ENCODE results near the gene CCDC92B.

CCDC92B gene

GRCh38 chr17:2694381-2695242 is 54.8 kb downstream of the CCDC92B start:
- no peaks in the 10 kb centered on the region for H3K9me2 ChIP-seq (replicated peaks; ENCODE audit: control insufficient read depth, low read length)
- peaks cover 5% of the 10 kb centered on the region; the same call in 1 of the 2 replicates for H3K79me2 ChIP-seq (ENCODE audit: control insufficient read depth, low read length)
- no peak for TF ChIP-seq EZH2phosphoT487 (IDR thresholded peaks at IDR 0.05; ENCODE audit: borderline replicate concordance, low read length)
- TF ChIP-seq CTCF (IDR thresholded peaks at IDR 0.05; ENCODE audit: low read depth, low read length, poor library complexity, severe bottlenecking) = no peak
- no peaks in the 10 kb centered on the region for H3F3A ChIP-seq (ENCODE audit: control insufficient read depth, insufficient read depth)
- H3K36me3 ChIP-seq (ENCODE audit: control insufficient read depth, low read length) = peaks cover 86% of the 10 kb centered on the region
- H3K27ac ChIP-seq (ENCODE audit: low read depth, low read length) = no peak overlapping the region
- H3K27me3 ChIP-seq (ENCODE audit: control insufficient read depth, low read length) = no peaks in the 10 kb centered on the region
- no peak overlapping the region for H3K4me3 ChIP-seq (ENCODE audit: low read length)
- H3K4me1 ChIP-seq (ENCODE audit: control insufficient read depth, low read length) = no peaks in the 10 kb centered on the region
- H3K9me3 ChIP-seq (ENCODE audit: control insufficient read depth, insufficient read depth, low read length) = no peaks in the 10 kb centered on the region
- H3K4me2 ChIP-seq (ENCODE audit: low read length) = no peak overlapping the region
- peaks cover 8% of the 10 kb centered on the region; the same call in 1 of the 2 replicates for H4K20me1 ChIP-seq (ENCODE audit: control insufficient read depth, insufficient read depth, low read depth, low read length)

- TF ChIP-seq CTCF (IDR thresholded peaks at IDR 0.05; ENCODE audit: low read depth, low read length, poor library complexity, severe bottlenecking) = no peak
- no peak for TF ChIP-seq EZH2phosphoT487 (IDR thresholded peaks at IDR 0.05; ENCODE audit: borderline replicate concordance, low read length)
These were observed 55.7 kb downstream of the CCDC92B start for GRCh38 chr17:2693561-2694380.

GRCh38 chr17:2692781-2693135 is 56.7 kb downstream of the CCDC92B start:
- no peaks in the 10 kb centered on the region for H3K27me3 ChIP-seq (ENCODE audit: control insufficient read depth, low read length)
- TF ChIP-seq CTCF (IDR thresholded peaks at IDR 0.05; ENCODE audit: low read depth, low read length, poor library complexity, severe bottlenecking) = no peak
- peaks cover 12% of the 10 kb centered on the region for H3F3A ChIP-seq (ENCODE audit: control insufficient read depth, insufficient read depth)
- H3K79me2 ChIP-seq (ENCODE audit: control insufficient read depth, low read length) = no peaks in the 10 kb centered on the region
- H3K4me1 ChIP-seq (ENCODE audit: control insufficient read depth, low read length) = no peaks in the 10 kb centered on the region
- H3K27ac ChIP-seq (ENCODE audit: low read depth, low read length) = no peak overlapping the region
- H3K9me2 ChIP-seq (replicated peaks; ENCODE audit: control insufficient read depth, low read length) = no peaks in the 10 kb centered on the region
- H3K9me3 ChIP-seq (ENCODE audit: control insufficient read depth, insufficient read depth, low read length) = no peaks in the 10 kb centered on the region
- peaks cover 86% of the 10 kb centered on the region for H3K36me3 ChIP-seq (ENCODE audit: control insufficient read depth, low read length)
- H4K20me1 ChIP-seq (ENCODE audit: control insufficient read depth, insufficient read depth, low read depth, low read length) = peaks cover 5% of the 10 kb centered on the region; the same call in 1 of the 2 replicates
- no peak overlapping the region for H3K4me2 ChIP-seq (ENCODE audit: low read length)
- no peak overlapping the region for H3K4me3 ChIP-seq (ENCODE audit: low read length)

More at GRCh38 chr17:2693561-2694380, 55.7 kb downstream of the CCDC92B start:
- Histone ChIP-seq H4K20me1 (ENCODE audit: control insufficient read depth, insufficient read depth, low read depth, low read length) (peaks cover 8% of the 10 kb centered on the region; the same call in 1 of the 2 replicates), H3K36me3 (ENCODE audit: control insufficient read depth, low read length) (peaks cover 88% of the 10 kb centered on the region), H3K9me3 (ENCODE audit: control insufficient read depth, insufficient read depth, low read length) (no peaks in the 10 kb centered on the region), H3K79me2 (ENCODE audit: control insufficient read depth, low read length) (peaks cover 5% of the 10 kb centered on the region; the same call in 1 of the 2 replicates), H3K27me3 (ENCODE audit: control insufficient read depth, low read length) (no peaks in the 10 kb centered on the region), H3K9me2 (replicated peaks; ENCODE audit: control insufficient read depth, low read length) (no peaks in the 10 kb centered on the region), H3K4me2 (ENCODE audit: low read length) (no peak overlapping the region), H3K4me1 (ENCODE audit: control insufficient read depth, low read length) (no peaks in the 10 kb centered on the region), H3K4me3 (ENCODE audit: low read length) (no peak overlapping the region), H3F3A (ENCODE audit: control insufficient read depth, insufficient read depth) (peaks cover 2% of the 10 kb centered on the region), H3K27ac (ENCODE audit: low read depth, low read length) (no peak overlapping the region)

Measured in DOHH2 (cell line).